Adrenal gland (tissue), 5 donors: ENCODE data around the gene MPP1.

ENCODE experiments used
- POLR2A ChIP-seq, 2 donors: fragments of 450-650 bp; IDR thresholded peaks; one replicate each; pipeline ENCODE4 v1.6.1; 2017; ENCODE audit warnings: antibody characterized with exemption in 2 of 2, mild to moderate bottlenecking in 2 of 2, moderate library complexity in 1 of 2
- TF ChIP-seq, protein P1 (sequence below), 6 experiments: fragments of 450-650 bp in 4 of 6; fragments of 200-600 bp in 2 of 6; sonication (generic) in 1 of 6; IDR thresholded peaks; 1 replicate in 5 of 6; 2 replicates in 1 of 6; pipeline versions ENCODE4 v1.5.1 to v1.8.0; 2016 to 2021; ENCODE audit warnings: antibody characterized with exemption in 6 of 6, mild to moderate bottlenecking in 2 of 6, moderate library complexity in 1 of 6
- donor health status: DM: no; HTN: no; CAD: no.

DNA sequence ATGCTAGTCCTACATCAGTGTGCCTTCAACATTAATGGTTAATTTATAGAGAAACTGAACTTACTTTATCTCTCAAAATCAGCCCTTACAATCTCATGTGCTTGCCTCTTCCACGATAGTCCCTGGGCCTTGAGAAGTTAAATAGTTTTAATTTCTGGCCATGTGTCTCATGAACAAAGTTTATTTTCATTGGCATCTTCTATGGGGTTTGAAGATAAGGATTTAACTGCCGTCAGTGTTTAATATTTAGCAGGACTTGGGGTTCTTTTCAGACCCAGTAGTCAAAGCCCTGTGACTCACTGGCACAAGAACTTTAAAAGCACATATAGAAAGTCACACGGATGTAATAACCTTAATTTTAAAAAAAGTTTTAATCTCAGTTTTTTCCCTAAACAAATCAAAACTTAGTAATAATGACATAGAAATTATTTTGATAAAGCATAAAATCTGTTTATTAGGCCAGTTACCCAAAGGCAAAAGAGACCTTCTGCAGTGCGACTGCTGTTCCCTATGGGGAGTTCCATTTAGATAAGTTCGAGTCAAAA lies 10.1 kb upstream of the MPP1 start:
- TF ChIP-seq, protein P1, sequence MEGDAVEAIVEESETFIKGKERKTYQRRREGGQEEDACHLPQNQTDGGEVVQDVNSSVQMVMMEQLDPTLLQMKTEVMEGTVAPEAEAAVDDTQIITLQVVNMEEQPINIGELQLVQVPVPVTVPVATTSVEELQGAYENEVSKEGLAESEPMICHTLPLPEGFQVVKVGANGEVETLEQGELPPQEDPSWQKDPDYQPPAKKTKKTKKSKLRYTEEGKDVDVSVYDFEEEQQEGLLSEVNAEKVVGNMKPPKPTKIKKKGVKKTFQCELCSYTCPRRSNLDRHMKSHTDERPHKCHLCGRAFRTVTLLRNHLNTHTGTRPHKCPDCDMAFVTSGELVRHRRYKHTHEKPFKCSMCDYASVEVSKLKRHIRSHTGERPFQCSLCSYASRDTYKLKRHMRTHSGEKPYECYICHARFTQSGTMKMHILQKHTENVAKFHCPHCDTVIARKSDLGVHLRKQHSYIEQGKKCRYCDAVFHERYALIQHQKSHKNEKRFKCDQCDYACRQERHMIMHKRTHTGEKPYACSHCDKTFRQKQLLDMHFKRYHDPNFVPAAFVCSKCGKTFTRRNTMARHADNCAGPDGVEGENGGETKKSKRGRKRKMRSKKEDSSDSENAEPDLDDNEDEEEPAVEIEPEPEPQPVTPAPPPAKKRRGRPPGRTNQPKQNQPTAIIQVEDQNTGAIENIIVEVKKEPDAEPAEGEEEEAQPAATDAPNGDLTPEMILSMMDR (IDR thresholded peaks at IDR 0.05): no peak
- no peak for TF ChIP-seq POLR2A (IDR thresholded peaks at IDR 0.05)
